Inflammatory macrophage (primary cell): ENCODE results near the gene ATP4A.
A peak's percentile ranks its signal among the peaks of the same experiment; 100 is the strongest.
"Not testable (repeated sequence)": the region's sequence is repeated elsewhere in the genome, so short reads cannot be mapped to it uniquely, and the experiment has no call there.

Experiments used
- DNase-seq, 2 donors: peaks; one replicate each; pipeline ENCODE4 v3.0.0-alpha.2; 2020 to 2022
- total RNA-seq, 18 experiments: gene quantifications; one replicate each; lab custom pipeline; 2026; ENCODE audit warnings: mixed read lengths in 6 of 18, inconsistent platforms in 2 of 18; lab: John Stamatoyannopoulos, UW

ATP4A gene
- total RNA-seq, result 0 to 0.16 (median 0) reads per million in 18 experiments

- no peak for DNase-seq
These were observed at the start of gene ATP4A for GRCh38 chr19:35563207-35563829. TSS of gene ATP4A (minus strand) at chr19:35563658. CDS start at chr19:35563629, 29 bp downstream.

- DNase-seq, result peak; percentile 95 to 96
These were observed 49.3 kb upstream of the ATP4A start, which contains the start of gene HAUS5 for GRCh38 chr19:35612559-35613321. TSS of gene HAUS5 (plus strand) at chr19:35612735. CDS start at chr19:35612795, 60 bp downstream.

DNA sequence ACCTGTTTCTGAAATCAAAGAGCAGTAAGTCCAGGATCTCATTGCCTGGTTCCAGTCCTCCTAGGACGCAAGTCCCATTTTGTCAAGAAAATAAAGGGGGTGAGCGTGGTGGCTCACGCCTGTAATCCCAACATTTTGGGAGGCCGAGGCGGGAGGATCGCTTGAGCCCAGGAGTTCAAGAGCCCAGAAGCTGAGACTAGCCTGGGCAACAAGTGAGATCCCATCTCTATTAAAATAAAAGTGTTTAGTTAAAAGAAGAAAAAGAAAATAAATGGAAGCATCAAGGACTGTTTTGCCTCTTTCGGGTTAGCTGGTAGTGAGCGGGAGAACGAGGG is 48.7 kb upstream of the ATP4A start:
- no peak for DNase-seq

GRCh38 chr19:35609851-35610353 is 46.4 kb upstream of the ATP4A start:
- peak; percentile 12 to 64 for DNase-seq

GRCh38 chr19:35608251-35608650 is 44.8 kb upstream of the ATP4A start:
- peak in 1 of 2 donors; percentile 3 for DNase-seq

GRCh38 chr19:35607661-35608060 is 44.2 kb upstream of the ATP4A start:
- no peak for DNase-seq

GRCh38 chr19:35607170-35607569 is 43.7 kb upstream of the ATP4A start:
- DNase-seq, result not testable (repeated sequence)

DNA sequence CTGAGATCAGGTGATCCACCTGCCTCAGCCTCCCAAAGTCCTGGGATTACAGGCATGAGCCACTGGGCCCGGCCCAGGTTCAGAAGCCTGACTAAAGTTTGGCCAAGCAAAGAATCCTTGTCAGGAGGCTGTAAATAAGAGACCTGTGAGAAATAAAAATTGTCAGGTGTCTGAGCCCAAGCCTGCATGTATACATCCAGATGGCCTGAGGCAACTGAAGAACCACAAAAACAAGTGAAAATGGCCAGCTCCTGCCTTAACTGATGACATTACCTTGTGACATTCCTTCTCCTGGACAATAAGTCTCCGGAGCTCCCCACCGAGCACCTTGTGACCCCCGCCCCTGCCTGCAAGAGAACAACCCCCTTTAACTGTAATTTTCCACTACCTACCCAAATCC is 41.0 kb upstream of the ATP4A start:
- DNase-seq, result not testable (repeated sequence)

- DNase-seq, result no peak
These were observed 38.5 kb upstream of the ATP4A start for GRCh38 chr19:35601971-35602370.

DNA sequence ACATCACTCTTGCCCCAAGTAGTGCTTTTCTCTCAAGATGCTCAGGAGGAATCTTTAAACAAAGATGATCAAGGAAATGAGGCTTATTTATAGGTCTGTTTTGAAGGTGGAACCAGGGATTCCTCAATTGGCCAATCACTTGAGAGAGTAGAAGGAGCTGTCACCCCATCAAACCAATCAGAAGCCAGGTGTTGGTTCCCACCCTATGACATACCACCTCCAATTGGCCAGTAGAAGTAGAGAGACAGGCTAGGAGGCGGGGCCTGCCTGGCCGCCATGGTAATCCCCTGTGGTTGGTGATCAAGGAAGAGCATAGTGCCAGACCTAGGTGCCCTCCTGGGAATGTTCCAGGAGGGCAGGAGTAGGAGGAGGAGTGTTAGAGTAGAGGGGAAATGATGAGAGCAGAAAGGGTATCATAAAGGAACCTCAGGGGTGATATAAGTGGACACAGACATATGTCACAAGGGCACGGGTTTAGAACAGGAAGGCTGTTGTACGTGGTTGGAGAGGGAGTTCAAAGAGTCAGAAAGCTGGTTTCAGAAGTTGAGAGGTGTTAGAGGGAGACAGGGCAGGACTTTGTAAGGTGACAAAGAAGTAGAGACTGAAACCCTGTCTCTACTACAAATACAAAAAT is 33.0 kb upstream of the ATP4A start:
- peak; percentile 2 to 3 for DNase-seq

DNA sequence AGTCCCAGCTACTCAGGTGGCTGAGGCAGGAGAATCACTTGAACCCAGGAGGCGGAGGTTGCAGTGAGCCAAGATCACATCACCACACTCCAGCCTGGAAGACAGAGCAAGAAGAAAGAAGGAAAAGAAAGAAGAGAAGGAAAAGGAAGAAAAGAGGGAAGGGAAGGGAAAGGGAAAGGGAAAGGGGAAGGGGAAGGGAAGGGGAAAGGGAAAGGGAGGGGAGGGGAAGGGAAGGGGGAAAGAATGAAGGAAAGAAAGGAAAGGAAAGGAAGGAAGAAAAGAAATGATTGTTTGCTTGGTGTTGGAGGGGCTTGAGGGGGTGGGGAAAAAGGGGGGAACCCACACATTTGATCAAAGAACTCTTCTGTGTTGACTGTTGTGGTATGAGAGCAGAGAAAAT is 32.5 kb upstream of the ATP4A start:
- DNase-seq, result no peak

GRCh38 chr19:35595026-35595425 is 31.6 kb upstream of the ATP4A start:
- not testable (repeated sequence) for DNase-seq

GRCh38 chr19:35592226-35592625 is 28.8 kb upstream of the ATP4A start:
- peak; percentile 9 to 47 for DNase-seq

- no peak for DNase-seq
These were observed 27.4 kb upstream of the ATP4A start for GRCh38 chr19:35590875-35591274.

- no peak for DNase-seq
These were observed 23.9 kb upstream of the ATP4A start for GRCh38 chr19:35587321-35587720.

- no peak for DNase-seq
These were observed 22.4 kb upstream of the ATP4A start, which contains the start of gene PMIS2 for GRCh38 chr19:35585848-35586247. TSS of gene PMIS2 (plus strand) at chr19:35586173. CDS start at chr19:35586260, 87 bp downstream.

- DNase-seq, result no peak
These were observed 19.3 kb upstream of the ATP4A start for GRCh38 chr19:35582760-35583159.

- no peak for DNase-seq
These were observed 15.2 kb upstream of the ATP4A start for GRCh38 chr19:35578707-35579106.

- DNase-seq, result no peak
These were observed 14.5 kb upstream of the ATP4A start for GRCh38 chr19:35577918-35578317.

DNA sequence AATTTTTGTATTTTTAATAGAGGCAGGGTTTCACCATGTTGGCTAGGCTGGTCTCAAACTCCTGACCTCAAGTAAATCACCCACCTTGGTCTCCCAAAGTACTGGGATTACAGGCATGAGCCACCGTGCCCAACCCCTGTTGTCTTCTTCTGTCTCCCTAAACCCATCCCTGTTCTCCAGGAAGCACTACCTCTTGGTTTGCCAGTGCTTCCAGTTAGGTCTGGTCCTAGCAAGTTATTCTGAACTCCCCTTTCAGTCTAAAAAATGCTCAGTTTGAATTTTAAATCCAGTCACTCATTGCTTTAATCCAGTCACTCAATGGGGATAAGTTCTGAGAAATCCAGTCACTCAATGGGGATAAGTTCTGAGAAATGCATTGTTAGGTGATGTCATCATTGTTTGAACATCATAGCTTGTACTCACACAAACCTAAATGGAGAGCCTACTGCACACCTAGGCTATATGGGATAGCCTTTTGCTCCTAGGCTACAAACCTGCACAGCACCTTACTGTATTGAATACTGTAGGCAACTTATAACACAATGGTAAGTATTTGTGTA is 8.0 kb upstream of the ATP4A start:
- no peak for DNase-seq

- no peak for DNase-seq
These were observed 5.9 kb upstream of the ATP4A start for GRCh38 chr19:35569281-35569781.

DNA sequence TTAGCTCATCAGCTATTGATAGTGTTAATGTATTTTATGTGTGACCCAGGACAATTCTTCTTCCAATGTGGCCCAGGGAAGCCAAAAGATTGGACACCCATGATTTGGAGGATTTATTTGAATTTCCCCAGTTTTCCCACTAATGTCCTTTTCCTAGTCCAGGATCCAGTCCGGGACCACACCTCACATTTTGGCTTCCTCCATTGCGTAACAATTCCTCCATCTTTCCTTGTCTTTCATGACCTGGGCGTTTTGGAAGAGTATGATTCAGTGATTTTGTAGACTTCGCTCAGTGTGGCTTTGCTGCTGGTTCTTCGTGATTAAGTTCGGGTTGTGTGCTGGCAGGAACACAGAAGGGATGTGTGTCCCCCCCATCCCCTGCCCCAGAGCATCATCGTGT is 3.3 kb upstream of the ATP4A start:
- no peak for DNase-seq
